GM21786 (cell line): Measurements from ENCODE around the gene CDK5RAP1.
"Not testable (repeated sequence)": the region's sequence is repeated elsewhere in the genome, so short reads cannot be mapped to it uniquely, and the experiment has no call there.

Experiments
- ATAC-seq: cut with Tn5 transposase; IDR thresholded peaks from one replicate; pipeline ENCODE4 v1.9.1; 2021; ENCODE audit not compliant: unreplicated experiment

The CDK5RAP1 gene

DNA sequence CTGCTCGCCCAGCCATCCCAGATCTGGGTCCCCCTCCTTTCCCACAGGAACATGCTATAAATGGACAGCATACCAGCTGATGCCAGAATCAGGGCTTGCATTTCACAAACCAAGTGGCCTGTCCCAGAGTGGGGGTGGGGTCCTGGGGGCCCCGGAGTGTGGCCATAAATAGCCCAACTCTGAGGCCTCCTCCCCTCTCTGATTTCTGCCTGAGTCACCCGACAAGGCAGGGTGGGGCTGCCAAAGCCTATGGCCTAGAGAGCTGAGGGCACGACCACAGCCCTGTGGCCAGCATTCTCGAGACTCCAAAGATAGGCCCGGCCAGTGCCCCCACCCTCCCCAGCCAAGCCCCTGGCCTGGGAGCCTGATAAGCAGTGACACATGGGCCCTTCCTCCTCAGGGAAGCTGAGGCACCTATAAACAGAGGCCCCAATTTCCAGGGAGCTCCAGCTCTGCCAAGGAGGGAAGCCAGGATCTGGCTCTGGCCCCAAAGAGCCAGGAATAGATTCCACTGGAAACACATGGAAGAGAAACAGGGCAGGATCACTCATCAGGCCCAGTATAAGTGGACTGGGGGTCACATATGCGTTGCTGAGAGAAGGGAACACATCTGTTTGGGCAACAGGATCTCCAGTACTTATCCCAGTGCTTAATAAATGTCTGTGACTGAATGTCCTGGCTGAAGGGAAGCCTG is 22.0 kb upstream of the CDK5RAP1 start:
- no peak for ATAC-seq

DNA sequence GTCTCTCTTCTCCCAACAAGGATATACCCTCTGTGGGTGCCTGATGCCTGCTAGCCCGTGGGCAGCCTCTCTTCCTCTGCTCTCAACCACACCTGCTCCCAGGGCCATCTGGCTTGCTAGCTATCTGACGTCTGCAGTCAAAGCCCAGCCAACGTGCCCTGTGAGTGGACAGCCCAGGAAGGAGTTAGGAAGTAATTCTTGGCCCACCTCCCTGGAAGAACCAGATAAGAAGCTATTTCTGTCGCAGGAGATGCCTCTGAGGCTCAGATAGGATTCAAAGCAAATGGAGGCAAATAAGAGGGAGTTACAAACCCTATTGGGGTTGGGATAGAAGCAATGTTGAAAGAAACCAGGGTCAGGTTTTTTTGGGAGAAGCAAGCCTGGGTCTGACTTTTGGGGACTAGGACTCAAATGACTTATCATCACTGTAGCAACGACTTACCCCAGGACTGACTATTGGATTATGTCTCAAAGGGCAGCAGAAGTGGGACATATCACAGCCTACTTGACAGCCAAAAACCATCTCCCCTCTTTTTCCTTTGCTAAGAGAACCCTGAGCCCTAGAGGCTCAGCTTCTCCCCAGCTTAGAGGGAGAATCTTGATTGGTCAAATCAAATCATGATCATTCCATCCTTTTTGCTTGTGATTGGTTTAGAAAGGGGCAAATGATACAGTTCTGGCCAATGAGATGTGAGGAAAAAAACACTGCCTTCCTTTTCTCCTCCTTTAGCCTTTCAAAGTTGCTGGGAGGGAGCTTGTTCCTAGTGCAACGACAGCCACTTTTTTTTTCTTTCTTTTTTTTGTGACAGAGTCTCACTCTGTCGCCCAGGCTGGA is 18.0 kb upstream of the CDK5RAP1 start:
- ATAC-seq = no peak

DNA sequence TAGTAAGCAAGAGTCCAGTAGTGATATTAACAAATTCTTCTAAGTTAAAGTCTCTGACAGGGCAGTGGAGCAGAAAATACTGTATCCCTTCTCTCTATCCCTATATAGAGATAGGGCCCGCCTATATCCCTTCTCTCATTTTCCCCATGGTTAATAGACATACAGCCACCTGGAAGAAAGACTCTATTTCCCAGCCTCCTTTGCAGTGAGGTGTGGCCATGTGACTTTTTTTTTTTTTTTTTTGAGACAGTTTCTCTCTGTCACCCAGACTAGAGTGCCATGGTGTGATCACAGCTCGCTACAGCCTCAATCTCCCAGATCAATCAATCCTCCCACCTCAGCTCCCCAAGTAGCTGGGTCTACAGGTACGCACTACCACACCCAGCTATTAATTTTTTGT is 16.7 kb upstream of the CDK5RAP1 start:
- ATAC-seq = no peak

DNA sequence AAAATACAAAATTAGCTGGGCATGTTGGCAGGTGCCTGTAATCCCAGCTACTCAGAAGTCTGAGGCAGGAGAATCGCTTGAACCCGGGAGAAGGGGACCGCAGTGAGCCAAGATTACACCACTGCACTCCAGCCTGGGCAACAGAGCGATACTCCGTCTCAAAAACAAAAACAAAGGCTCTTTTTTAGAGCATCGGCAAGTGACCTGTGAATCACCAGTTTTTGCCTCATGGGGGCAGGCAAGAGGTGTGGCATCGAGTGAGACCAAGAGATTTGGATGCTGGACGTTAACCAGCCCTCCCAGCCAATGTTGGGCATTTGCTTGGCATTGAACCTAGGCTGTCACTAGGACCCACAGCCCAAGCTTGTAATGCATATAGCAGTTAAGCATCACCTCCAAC is 14.6 kb upstream of the CDK5RAP1 start:
- ATAC-seq = no peak

DNA sequence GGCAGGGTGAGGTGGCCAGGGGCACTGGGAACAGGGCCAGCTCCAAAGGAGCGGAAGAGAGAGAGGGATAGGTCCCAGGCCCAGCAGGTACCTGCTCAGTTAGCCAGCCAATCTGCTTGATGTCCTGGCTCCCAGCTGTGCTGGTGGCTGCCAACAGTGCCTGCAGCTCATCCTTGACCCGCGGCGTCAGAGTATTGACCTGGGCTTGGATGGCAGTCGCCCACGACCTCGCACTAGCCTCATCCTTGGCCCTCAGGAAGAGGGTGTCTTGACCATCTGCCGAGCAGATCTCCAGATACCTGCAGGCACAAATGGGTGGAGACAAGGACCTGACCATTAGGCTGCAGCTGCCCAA is 11.1 kb upstream of the CDK5RAP1 start:
- no peak for ATAC-seq

DNA sequence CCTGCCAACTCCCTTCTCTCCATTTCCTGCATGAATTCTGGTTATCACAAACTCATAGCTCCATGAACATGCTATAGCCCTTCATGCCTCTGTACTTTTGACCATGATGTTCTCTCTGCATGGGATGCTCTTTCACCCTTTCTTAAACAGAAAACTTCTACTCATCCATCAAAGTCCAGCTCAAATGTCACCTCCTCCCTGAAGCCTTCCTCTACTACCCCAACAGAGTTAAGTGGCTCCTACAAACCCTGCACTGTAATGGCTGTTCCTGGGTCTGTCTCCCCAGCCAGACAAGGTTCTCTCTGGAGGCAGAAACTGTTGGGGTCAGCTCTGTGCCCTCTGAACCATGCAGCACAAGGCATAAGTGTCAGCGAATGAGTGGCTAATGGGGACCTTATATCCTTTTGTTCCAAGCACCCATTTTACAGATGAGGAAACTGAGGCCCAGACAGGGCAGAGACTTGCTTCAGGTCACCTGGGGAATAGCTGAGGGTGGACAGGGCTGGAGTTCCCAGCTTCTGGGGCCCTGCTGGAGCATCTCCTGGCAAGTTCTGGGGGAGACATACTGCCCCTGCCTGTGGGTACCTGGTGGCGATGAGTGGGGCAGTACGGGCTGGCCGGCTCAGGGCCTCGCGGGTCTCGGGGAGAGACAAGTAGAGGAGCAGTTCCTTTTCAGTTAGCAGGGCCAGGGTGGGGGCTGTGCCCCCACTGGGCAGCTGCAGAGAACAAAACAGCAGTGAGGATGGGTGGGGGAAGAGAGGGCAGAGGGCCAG is 10.6 kb upstream of the CDK5RAP1 start:
- no peak for ATAC-seq

DNA sequence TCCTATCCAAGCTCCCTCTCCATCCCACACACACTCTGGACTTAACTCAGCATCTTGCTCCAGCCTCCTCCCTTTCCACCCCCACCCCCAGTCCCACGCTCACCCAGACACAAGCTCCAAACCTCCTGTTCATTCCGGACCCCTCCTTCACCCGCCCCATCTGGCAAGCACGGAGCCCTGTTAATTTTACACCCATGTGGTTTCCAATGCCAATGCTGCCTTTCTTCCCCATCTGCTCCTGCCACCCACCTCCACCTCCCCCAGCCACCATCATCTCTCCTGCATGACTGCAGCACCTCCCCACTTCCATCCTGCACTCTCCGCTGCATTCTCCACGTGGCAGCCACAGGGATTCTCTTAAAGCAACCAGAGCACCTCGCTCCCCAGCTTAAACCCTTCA is 9.9 kb upstream of the CDK5RAP1 start:
- ATAC-seq = no peak

DNA sequence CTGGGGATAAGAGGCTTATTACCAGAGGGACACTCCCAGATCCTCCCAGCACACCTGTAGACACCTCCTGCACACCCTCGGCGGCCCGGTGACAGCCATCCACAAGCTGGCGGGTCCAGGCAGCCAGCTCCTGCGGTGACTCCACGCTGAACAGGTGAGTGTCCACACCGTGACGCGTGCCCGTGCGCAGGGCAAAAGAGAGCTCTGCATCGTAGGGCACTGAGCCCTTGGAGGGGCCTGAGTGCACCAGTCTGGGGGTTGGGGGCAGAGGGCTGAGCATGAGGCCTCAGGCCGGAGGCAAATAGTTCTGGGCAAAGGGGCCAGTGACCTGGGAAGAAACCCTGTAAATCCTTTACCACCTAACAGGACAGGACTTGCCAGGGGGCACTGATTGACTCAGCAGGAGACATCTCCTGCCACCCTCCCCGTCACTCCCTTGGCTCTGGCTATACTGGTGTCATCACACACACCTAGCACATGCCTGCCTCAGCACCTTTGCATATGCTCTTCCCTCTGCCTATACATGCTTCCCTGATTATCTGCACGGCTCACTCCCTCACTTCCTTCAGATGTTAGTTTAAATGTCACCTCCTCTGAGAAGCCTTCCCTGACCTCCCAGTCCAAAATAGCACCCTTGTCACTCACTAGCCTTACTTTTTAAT is 8.9 kb upstream of the CDK5RAP1 start:
- no peak for ATAC-seq

DNA sequence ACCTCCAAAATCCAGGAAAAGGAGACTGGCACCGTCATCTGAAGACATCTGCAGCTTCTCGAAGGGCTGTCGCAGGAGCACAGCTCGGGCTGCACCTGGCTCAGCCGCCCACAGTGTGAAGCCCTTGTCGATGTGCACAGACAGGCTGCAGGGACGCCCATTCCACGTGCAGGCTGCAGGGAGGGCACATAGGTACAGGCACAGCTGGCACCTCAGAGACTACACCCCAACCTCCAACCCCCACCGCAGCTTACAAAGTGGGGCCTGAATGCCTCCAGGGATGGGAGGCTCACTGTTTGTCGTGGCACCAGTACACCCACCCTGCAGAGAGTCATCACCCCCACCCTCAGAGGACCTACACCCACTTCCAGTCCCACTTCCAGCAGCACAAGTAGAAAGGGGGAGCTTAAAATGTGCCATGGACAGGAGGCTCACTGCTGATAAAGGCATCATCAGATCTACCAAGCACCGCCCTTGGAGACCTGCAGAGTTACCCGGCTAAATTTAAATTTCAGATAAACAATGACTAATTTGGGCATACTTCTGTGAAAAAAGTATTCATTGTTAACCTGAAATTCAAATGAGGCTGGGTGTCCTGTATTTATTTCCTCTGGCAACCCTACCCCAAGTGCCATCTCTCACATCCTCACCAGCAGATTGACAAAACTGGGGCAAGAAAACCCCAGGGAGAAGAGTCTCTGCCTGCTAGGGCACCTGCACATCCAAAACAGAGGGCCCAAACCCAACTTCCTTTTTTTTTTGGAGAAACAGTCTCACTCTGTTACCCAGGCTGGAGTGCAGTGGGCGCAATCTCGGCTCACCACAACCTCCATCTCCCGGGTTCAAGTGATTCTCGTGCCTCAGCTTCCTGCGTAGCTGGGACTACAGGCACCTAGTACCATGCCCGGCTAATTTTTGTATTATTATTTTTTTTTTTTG is 7.7 kb upstream of the CDK5RAP1 start:
- no peak for ATAC-seq

DNA sequence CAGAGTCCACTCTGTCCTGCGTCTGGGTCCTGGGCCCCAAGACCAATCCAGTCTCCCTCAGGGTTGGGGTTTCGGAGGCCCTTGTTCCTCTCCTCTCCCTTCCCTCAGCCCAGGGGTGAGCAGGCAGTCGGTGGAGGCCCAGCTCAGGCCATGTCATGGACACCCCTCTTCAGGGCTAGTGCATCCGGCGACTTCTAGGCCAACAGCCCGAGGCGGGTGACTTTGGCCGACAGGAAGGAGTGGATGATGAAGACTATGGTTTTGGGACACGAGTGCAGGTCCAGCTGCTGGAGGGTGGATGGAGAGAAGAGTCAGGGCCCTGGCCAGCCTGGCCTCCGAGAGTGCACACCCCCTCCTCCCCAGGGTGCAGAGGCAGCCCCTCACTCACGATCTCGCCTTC is 7.0 kb upstream of the CDK5RAP1 start:
- no peak for ATAC-seq

DNA sequence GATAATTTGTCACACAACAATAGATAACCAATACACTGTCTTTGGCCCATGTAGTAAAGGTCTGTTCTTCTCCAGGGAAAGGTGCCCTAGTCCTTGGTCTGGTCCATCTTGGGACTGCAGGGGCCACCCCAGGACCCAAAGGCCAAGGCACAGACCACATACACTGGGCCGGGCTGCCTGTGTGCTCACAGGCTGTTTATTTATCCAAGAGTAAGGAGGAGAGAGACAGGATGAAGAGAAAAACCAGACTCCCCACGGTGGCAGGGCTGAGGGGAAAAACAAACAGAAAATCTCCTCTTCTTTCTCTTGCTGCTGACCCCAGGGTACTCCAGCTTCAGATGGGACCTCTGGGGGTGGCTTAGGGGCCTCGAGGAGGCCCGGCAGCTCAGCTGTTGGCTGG is 6.5 kb upstream of the CDK5RAP1 start:
- no peak for ATAC-seq

DNA sequence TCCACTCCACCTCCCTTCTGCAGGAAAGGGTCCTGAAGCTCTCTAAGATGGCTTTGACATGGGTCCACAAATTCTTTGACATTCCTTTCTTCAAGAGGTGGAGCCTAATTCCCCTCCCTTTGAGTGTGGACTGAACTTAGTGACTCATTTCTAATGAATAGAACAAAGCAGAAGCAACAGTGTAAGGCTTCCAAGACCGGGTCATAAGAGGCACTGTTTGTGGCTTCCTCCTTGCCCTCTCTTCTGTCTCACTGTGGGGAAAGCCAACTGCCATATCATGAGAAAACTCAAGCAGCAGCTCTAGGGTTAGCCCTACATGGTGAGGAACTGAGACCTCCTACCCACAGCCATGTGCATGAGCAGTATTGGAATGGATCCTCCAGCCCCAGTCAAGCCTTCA is 5.9 kb upstream of the CDK5RAP1 start:
- ATAC-seq = no peak

DNA sequence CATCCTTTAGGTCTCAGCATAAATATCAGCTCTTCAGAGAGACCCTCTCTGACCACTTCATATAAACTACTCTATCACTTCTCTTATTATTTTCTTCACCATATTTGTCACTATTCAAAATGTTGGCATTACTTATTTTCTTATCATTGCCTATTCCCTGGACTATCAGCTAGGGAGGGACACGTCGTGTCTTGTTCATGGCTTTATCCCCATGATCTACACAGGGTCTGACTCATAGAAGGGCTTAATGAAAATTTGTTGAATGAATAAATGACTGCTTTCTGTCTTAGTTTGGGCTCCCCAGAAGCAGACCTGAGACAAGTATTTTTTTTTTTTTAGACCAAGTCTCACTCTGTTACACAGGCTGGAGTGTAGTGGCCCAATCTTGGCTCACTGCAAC is 3.0 kb upstream of the CDK5RAP1 start:
- no peak for ATAC-seq

DNA sequence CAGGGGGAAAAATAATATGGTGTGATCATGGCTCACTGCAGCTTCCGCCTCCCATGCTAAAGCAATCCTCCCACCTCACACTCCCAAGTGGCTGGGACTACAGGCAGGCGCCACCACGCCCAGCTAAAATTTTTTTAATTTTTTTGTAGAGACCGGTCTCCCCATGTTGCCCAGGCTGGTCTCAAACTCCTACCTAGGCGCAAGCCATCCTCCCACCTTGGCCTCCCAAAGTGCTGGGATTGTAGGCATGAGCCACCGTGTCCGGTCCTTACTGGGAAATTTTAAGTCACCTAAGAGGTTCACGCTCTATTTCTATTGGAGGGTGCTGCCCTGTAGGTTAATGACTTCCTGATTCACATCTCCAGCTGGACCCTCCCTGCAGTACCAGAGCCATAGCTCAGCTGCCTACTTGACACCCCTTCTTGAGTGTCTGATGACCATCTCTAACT is 626 bp upstream of the CDK5RAP1 start:
- no peak for ATAC-seq

DNA sequence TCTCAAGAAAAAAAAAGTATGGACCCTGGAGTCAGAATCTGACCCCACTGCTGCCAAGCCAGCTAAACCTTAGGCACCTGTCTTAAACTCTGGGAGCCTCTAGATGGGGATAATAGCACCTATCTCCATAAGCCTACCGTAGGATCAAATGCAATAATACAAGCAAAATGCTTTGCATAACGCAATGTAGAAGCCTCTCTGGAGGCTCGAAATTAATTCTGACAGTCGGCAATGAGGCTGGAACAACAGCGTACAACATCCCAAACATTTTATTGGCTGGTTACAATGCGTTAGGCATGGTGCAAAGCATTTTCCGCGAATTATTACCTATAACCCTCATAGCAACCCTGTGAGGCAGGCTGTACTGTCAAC is 521 bp downstream of the CDK5RAP1 start:
- peak; percentile 35 for ATAC-seq

DNA sequence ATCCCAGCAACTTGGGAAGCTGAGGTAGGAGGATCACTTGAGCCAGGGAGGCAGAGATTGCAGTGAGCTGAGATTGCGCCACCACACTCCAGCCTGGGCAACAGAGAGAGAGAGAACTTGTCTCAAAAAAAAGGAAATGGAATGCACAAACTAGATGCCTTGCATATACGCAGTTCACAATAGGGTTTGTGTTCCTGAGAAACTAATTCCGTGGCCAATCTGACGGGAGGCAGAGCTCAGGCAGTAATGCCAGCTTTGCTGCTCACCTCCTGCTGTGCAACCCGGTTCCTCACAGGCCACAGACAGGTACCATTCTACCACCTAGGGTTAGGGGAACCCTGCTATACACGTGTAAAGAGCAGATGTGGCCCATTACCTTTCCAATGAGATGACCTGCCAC is 1.4 kb downstream of the CDK5RAP1 start:
- no peak for ATAC-seq

DNA sequence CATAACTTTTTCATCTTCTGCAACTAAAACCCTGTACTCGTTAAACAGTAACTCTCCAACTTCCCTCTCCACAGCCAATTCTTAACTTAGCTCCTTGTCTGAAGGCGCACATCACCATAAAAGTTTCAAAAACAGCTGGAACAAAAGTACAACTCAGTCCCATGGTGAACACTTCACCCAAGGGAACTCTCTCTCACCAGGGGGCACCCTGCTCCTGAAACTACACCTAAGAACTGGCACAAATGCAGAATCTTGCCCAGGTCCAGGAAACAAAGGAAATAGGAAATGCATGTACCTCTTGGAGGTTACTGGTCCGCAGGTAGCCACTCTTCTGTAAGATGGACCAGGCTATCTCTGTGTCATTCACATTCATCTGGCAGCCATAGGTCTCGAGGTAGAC is 6.6 kb downstream of the CDK5RAP1 start:
- ATAC-seq = no peak

DNA sequence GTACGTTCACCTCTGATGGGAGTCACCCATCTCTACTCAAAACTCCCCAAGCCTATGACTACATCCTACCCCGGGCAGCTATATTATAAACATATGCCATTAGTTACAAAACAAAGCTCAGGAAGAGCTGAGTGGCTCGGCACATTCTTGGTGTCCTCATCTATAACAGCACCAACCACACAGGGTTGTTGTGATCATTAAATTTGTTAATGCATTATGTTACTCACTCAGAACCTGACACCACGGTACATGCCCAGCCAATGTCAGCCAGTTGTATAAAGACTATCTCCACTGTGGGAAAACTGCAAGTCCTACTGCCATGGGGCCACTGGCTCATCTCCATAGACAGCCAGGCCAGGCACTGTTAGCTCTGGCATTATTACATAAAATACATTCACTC is 7.7 kb downstream of the CDK5RAP1 start:
- ATAC-seq = no peak

DNA sequence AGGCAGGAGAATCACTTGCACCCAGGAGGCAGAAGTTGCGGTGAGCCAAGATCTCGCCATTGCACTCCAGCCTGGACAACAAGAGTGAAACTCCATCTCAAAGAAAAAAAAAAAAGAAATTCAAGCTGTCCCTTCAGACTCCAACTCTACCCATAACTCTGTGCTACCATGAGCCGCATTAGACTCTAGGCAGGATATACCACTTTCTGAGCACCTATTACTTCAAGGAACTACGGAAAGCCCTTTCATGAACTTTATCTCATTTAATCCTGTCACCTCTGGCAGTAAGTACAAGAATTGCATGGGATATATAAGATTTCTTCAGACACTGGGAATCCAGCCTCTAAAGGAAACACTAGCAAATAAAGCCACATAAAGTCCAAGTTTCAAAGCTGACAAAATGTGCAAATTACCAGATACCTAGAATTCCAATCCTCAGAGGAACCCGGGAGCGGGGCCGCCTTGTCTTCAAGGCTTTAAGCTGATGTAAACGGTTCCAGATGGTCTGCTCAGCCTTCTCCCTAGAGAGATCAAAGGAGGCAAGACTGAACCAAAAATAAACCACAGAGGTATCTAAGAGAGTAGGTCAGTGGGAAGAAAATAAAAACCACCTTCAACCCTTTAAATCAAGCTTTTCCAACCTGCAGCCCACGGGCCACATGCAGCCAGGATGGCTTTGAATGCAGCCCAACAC is 9.4 kb downstream of the CDK5RAP1 start:
- no peak for ATAC-seq

DNA sequence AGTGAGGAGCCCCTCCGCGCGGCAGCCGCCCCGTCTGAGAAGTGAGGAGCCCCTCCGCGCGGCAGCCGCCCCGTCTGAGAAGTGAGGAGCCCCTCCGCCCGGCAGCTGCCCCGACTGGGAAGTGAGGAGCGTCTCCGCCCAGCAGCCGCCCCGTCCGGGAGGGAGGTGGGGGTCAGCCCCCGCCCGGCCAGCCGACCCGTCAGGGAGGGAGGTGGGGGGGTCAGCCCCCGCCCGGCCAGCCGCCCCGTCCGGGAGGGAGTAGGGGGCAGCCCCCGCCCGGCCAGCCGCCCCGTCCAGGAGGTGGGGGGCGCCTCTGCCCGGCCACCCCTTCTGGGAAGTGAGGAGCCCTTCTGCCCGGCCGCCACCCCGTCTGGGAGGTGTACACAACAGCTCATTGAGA is 12.0 kb downstream of the CDK5RAP1 start:
- ATAC-seq = not testable (repeated sequence)
